ENCODE measurements around the gene PDZD4.

The PDZD4 gene

DNA sequence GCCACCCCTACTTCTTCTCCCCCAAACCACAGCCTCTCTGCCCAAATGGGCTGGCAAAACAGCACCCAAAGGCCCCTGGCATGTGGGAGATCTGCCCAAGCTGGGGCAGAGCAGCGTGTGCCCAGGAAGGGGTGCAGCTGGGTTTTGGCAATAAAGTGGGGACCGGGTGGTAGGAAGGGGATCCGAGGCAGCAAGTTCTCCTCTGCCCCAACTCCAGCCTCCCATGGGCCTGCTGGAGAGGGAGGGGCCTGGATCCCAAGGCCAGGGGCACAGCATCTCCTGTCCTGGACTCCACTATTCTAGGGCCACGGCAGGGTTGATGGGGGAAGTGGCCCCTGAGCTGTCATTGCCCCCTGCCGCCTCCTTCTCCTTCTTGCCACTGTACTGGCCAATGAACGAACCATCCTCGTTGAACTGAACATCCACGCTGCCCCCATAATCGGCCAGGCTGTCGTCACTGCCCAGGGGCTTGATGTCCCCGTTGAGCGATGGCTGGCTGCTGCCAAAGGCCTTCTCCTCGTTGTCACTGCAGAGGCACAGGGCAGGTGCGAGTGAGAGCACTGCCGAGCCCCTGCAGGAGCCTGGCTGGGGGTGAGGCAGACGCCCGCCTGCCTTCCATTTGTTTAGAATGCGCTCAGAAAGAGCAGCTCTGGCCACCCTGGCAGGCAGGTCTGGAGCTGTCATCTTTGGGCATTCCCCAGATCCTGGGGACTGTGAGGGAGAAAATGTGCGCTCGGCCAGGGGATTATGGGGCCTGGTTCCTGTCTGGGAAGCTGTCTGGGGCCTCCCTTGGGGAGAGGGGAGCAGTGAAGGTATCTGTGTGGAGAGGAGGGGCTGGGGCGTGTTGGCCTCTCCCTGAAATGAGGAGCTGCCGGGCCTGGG is 32.3 kb upstream of the PDZD4 start:
- H3K4me3 ChIP-seq (replicated peaks; ENCODE audit: low read depth, low read length): no peak overlapping the region
- TF ChIP-seq, protein P1, sequence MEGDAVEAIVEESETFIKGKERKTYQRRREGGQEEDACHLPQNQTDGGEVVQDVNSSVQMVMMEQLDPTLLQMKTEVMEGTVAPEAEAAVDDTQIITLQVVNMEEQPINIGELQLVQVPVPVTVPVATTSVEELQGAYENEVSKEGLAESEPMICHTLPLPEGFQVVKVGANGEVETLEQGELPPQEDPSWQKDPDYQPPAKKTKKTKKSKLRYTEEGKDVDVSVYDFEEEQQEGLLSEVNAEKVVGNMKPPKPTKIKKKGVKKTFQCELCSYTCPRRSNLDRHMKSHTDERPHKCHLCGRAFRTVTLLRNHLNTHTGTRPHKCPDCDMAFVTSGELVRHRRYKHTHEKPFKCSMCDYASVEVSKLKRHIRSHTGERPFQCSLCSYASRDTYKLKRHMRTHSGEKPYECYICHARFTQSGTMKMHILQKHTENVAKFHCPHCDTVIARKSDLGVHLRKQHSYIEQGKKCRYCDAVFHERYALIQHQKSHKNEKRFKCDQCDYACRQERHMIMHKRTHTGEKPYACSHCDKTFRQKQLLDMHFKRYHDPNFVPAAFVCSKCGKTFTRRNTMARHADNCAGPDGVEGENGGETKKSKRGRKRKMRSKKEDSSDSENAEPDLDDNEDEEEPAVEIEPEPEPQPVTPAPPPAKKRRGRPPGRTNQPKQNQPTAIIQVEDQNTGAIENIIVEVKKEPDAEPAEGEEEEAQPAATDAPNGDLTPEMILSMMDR (IDR thresholded peaks at IDR 0.05; ENCODE audit: low read depth, low read length, missing control alignments): no peak
- DNase-seq (ENCODE audit: extremely low read depth, low read depth): no peak

DNA sequence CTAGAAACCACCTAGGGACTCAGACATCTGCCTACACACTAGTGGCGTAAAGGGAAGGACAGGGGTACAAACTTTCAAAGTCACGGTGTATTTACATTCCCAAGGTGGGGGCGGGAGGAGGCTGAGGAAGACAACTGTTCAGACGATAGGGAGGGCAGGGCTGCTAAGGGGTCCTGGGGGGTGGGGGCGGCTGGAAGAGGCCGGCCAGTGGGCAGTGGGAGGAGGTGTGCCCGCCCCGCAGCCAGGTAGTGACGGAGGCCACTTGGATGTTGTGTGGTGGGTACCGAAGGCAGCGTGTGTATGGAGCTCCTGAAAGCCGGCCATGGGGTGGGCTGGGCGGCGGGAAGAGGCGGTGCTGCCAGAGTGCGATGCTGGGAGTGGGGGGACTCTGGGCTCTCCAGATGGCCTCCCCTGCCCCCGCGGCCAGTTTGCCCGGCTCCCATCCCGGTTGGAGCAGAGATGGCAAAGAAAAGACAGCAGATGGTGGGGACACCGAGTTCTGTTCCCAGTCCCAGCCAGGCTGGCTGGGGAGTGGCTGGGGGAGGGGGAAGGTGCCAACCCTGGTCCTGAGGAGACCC is 31.5 kb upstream of the PDZD4 start:
- TF ChIP-seq, protein P1 (IDR thresholded peaks at IDR 0.05; ENCODE audit: low read depth, low read length, missing control alignments): no peak
- no peak for DNase-seq (ENCODE audit: extremely low read depth, low read depth)
- H3K4me3 ChIP-seq (replicated peaks; ENCODE audit: low read depth, low read length): no peak overlapping the region

DNA sequence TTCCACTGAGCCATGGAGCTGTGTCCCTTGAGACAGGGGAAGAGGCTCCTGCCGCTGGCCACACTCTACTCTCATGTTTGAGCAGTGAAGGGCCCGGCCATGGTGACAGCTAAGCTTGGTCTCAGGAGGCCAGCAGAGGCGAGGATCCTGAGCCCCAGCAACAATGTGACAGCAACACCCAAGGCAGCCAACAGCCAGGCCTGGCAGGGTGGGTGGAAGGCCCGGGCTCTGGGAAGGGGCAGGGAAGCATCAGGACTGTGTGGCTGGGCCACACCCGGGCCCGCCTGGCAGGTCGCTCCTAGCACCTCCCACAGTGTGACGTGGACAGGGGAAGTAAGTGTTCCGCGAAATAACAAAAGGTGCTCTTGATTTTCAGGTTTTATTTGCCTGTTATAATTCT is 30.8 kb upstream of the PDZD4 start:
- DNase-seq (ENCODE audit: extremely low read depth, low read depth): no peak
- TF ChIP-seq, protein P1 (IDR thresholded peaks at IDR 0.05; ENCODE audit: low read depth, low read length, missing control alignments): no peak
- H3K4me3 ChIP-seq (replicated peaks; ENCODE audit: low read depth, low read length): no peak overlapping the region

GRCh38 chrX:153857348-153857903 is 27.1 kb upstream of the PDZD4 start:
- no peak overlapping the region for H3K4me3 ChIP-seq (replicated peaks; ENCODE audit: low read depth, low read length)
- DNase-seq (ENCODE audit: extremely low read depth, low read depth): no peak
- TF ChIP-seq, protein P1 (IDR thresholded peaks at IDR 0.05; ENCODE audit: low read depth, low read length, missing control alignments): no peak

GRCh38 chrX:153854702-153855101 is 24.4 kb upstream of the PDZD4 start:
- H3K4me3 ChIP-seq (replicated peaks; ENCODE audit: low read depth, low read length): no peak overlapping the region
- TF ChIP-seq, protein P1 (IDR thresholded peaks at IDR 0.05; ENCODE audit: low read depth, low read length, missing control alignments): no peak
- DNase-seq (ENCODE audit: extremely low read depth, low read depth): no peak

- TF ChIP-seq, protein P1 (IDR thresholded peaks at IDR 0.05; ENCODE audit: low read depth, low read length, missing control alignments): no peak
- no peak overlapping the region for H3K4me3 ChIP-seq (replicated peaks; ENCODE audit: low read depth, low read length)
- no peak for DNase-seq (ENCODE audit: extremely low read depth, low read depth)
Observed at GRCh38 chrX:153853902-153854267, 23.5 kb upstream of the PDZD4 start.

Data from HFF-Myc (cell line).